HG03571 (cell line): ENCODE results near the gene TMEM109.

Source experiments
- ATAC-seq: cut with Tn5 transposase; IDR thresholded peaks from one replicate; pipeline ENCODE4 v1.9.1; 2021; ENCODE audit not compliant: unreplicated experiment

Gene TMEM109

GRCh38 chr11:60878245-60879101, 35.5 kb upstream of the TMEM109 start:
- no peak for ATAC-seq

GRCh38 chr11:60879104-60879503, 34.9 kb upstream of the TMEM109 start:
- no peak for ATAC-seq

- ATAC-seq: no peak
These were observed 33.9 kb upstream of the TMEM109 start for GRCh38 chr11:60879971-60880588.

GRCh38 chr11:60880643-60881282, 33.2 kb upstream of the TMEM109 start:
- no peak for ATAC-seq

GRCh38 chr11:60887556-60887955, 26.4 kb upstream of the TMEM109 start:
- no peak for ATAC-seq

GRCh38 chr11:60889869-60890311, 24.1 kb upstream of the TMEM109 start:
- no peak for ATAC-seq

GRCh38 chr11:60890696-60891095, 23.3 kb upstream of the TMEM109 start:
- ATAC-seq: no peak

- no peak for ATAC-seq
These were observed 22.7 kb upstream of the TMEM109 start for GRCh38 chr11:60891103-60891741.

GRCh38 chr11:60895687-60896086, 18.3 kb upstream of the TMEM109 start:
- no peak for ATAC-seq

GRCh38 chr11:60897496-60897895, 16.5 kb upstream of the TMEM109 start:
- no peak for ATAC-seq

- ATAC-seq: no peak
These were observed 14.7 kb upstream of the TMEM109 start for GRCh38 chr11:60899046-60899936.

GRCh38 chr11:60899977-60900376, 14.0 kb upstream of the TMEM109 start:
- no peak for ATAC-seq

GRCh38 chr11:60900673-60901404, 13.1 kb upstream of the TMEM109 start:
- ATAC-seq: no peak

- ATAC-seq: no peak
These were observed 11.3 kb upstream of the TMEM109 start for GRCh38 chr11:60902625-60903024.

- no peak for ATAC-seq
These were observed 8.9 kb upstream of the TMEM109 start for GRCh38 chr11:60905047-60905446.

- ATAC-seq: no peak
These were observed 8.3 kb upstream of the TMEM109 start for GRCh38 chr11:60905551-60906113.

- ATAC-seq: peak; percentile 63
These were observed 7.6 kb upstream of the TMEM109 start, which contains the start of gene PRPF19 for GRCh38 chr11:60906132-60906972. Gene PRPF19 (minus strand): TSS chr11:60906585. CDS start chr11:60906382, 203 bp downstream.

- ATAC-seq: no peak
These were observed 5.2 kb upstream of the TMEM109 start for GRCh38 chr11:60908803-60909202.
